Lung (tissue), 16 donors: ENCODE data around the gene DIAPH1. TPM values are rescaled to one million over a fixed set of nuclear protein-coding genes. Genes with fewer than 3 reads are reported as not detected.
A peak's percentile ranks its signal among the peaks of the same experiment; 100 is the strongest.

Experiments
- ATAC-seq: fragments of 200-7000 bp; cut with Tn5 transposase; one replicate; pipeline ENCODE4 v1.9.1; 2020; ENCODE audit warnings: moderate number of reproducible peaks; ENCODE audit not compliant: insufficient read depth, low FRiP score
- DNase-seq, 3 donors: peaks; one replicate each; pipeline ENCODE4 v3.0.0-alpha.2; 2013 to 2017
- H3K27ac ChIP-seq, 2 donors: one replicate each; pipeline ENCODE4 v1.5.1; 2013; ENCODE audit warnings: mild to moderate bottlenecking in 2 of 2, moderate library complexity in 2 of 2, control low read depth in 1 of 2, inconsistent platforms in 1 of 2, low read depth in 1 of 2, low read length in 1 of 2
- H3K27me3 ChIP-seq, 3 donors: one replicate each; pipeline ENCODE4 v1.5.1; 2013; ENCODE audit warnings: low read length in 2 of 3; ENCODE audit not compliant: control insufficient read depth in 3 of 3, insufficient read depth in 3 of 3
- H3K36me3 ChIP-seq, 4 donors: one replicate each; pipeline ENCODE4 v1.5.1; 2013; ENCODE audit warnings: low read length in 4 of 4, mild to moderate bottlenecking in 1 of 4, moderate library complexity in 1 of 4; ENCODE audit not compliant: control insufficient read depth in 4 of 4, insufficient read depth in 4 of 4
- H3K4me1 ChIP-seq, 5 donors: one replicate each; pipeline ENCODE4 v1.5.1; 2013; ENCODE audit warnings: low read length in 5 of 5, mild to moderate bottlenecking in 2 of 5, moderate library complexity in 1 of 5; ENCODE audit not compliant: control insufficient read depth in 5 of 5, insufficient read depth in 5 of 5
- H3K4me3 ChIP-seq: one replicate; pipeline ENCODE4 v1.5.1; 2013; ENCODE audit warnings: mild to moderate bottlenecking, control low read depth, moderate library complexity
- H3K9ac ChIP-seq, 2 donors: one replicate each; pipeline ENCODE4 v1.5.1; 2013; ENCODE audit warnings: low read length in 2 of 2, control low read depth in 1 of 2; ENCODE audit not compliant: insufficient read depth in 1 of 2
- H3K9me3 ChIP-seq, 4 donors: one replicate each; pipeline ENCODE4 v1.5.1; 2013; ENCODE audit warnings: low read length in 3 of 4, mild to moderate bottlenecking in 1 of 4, moderate library complexity in 1 of 4; ENCODE audit not compliant: control insufficient read depth in 4 of 4, insufficient read depth in 3 of 4
- CTCF ChIP-seq: IDR thresholded peaks from 2 replicates; pipeline ENCODE4 v1.5.1; 2012; ENCODE audit warnings: mild to moderate bottlenecking; ENCODE audit errors: control extremely low read depth, extremely low read depth
- WGBS, 2 donors: extraction: QIAGEN DNeasy Blood & Tissue Kit; methylation state at CpG; one replicate each; pipeline ENCODE4 v1.1.7; 2013; 5-methylcytosine and 5-hydroxymethylcytosine counted together
- long read RNA-seq, 5 donors: transcript quantifications; one replicate each; lab custom pipeline, GENCODE V29; 2026
- polyA plus RNA-seq, 2 donors: library from polyadenylated mRNA; stranded (reverse); fragments of 200-250 nt; gene quantifications; one replicate each; pipeline ENCODE4 v1.2.1, GENCODE V29; 2013
- total RNA-seq, 2 donors: library from RNA; depleted of rRNA in 1 of 2; stranded (reverse); fragments of >200 nt in 1 of 2; gene quantifications; one replicate each; pipeline ENCODE4 v1.2.1, GENCODE V29; 2014 to 2021
- donor health status: control.
- donor health status: control.
- donor health status: Bipolar disorder and iron deficiency.
- donor health status: healthy.
- donor health status: DM: yes; HTN: yes; CAD: no.

DIAPH1 gene
- total RNA-seq (100 to 1,000 TPM in 1 of 2 donors, 10 to 100 TPM in 1; 41.7 to 151 TPM), polyA plus RNA-seq (10 to 100 TPM; 54.0 to 74.8 TPM)
- long read RNA-seq, donor 1, partial matches to known transcripts, result 0 of 1 reads
- long read RNA-seq, donor 1, other reads (novel, unspliced or antisense), result 0 of 1 reads
- long read RNA-seq, donor 2, result 0 reads
- long read RNA-seq, donor 3, result 0 reads
- long read RNA-seq, donor 4, result 0 reads
- long read RNA-seq, donor 5, result 0 reads

- Histone ChIP-seq H3K27me3 (no peaks in the 10 kb centered on the region), H3K9me3 (no peaks in the 10 kb centered on the region), H3K4me3 (peak within 1 kb of the TSS; percentile 81), H3K4me1 (peaks cover 0 to 17% (median 7%) of the 10 kb centered on the region in 5 donors), H3K36me3 (peaks cover 9 to 15% (median 14%) of the 10 kb centered on the region in 4 donors), H3K9ac (peak within 1 kb of the TSS; percentile 7 to 35), H3K27ac (peak within 1 kb of the TSS; percentile 97 to 98)
- DNase-seq (peak; percentile 97 to 98 (median 98)), ATAC-seq (peak; percentile 96)
- WGBS, 2 donors, result 2 to 3% methylated on average over 63 to 70 of the region's 70 CpGs
- peak; percentile 96 for TF ChIP-seq CTCF
These were observed at the start of gene DIAPH1 for GRCh38 chr5:141618804-141619554. DIAPH1 (minus strand) TSS chr5:141619000; CDS start chr5:141618914, 86 bp downstream.

GRCh38 chr5:141665995-141666940 is 47.5 kb upstream of the DIAPH1 start:
- 87 to 91% methylated on average over 18 of the region's 18 CpGs for WGBS, 2 donors

More at GRCh38 chr5:141665995-141666940, 47.5 kb upstream of the DIAPH1 start:
- no peak overlapping the region for H3K9ac ChIP-seq
- no peak overlapping the region for H3K27ac ChIP-seq
- ATAC-seq (no peak), DNase-seq (no peak)
- no peak for TF ChIP-seq CTCF
- no peak overlapping the region for H3K4me3 ChIP-seq
- no peaks in the 10 kb centered on the region for H3K4me1 ChIP-seq
- H3K9me3 ChIP-seq, result no peaks in the 10 kb centered on the region
- H3K27me3 ChIP-seq, result no peaks in the 10 kb centered on the region
- peaks cover 0 to 29% (median 22%) of the 10 kb centered on the region in 4 donors for H3K36me3 ChIP-seq
